ENCODE data around the gene PTGR2. TPM values are rescaled to one million over a fixed set of nuclear protein-coding genes. Genes with fewer than 3 reads are reported as not detected.

The PTGR2 gene
- total and polyA plus RNA-seq, 2 donors (not counting 1 experiment from before 2014, with no cell fraction given) = 1.2 to 4.5 TPM

- Histone ChIP-seq H3K27me3 (replicated peaks in 1 of 4; ENCODE audit: control extremely low read depth in 1 of 4, control insufficient read depth in 3 of 4, insufficient read depth in 4 of 4, low read length in 3 of 4) (no peaks in the 10 kb centered on the region), H3K27ac (ENCODE audit: low read length in 2 of 2) (no peak overlapping the region), H3K4me1 (ENCODE audit: control insufficient read depth in 2 of 2, insufficient read depth in 2 of 2, low read length in 2 of 2) (no peaks in the 10 kb centered on the region), H3K4me3 (ENCODE audit: control extremely low read depth in 1 of 5, extremely low read depth in 1 of 5, insufficient read depth in 1 of 5, low read depth in 2 of 5, low read length in 4 of 5) (no peak overlapping the region), H2AFZ (ENCODE audit: insufficient read depth, low read depth, low read length, poor library complexity, severe bottlenecking) (no peak overlapping the region), H4K20me1 (ENCODE audit: control insufficient read depth, insufficient read depth, low read length, poor library complexity, severe bottlenecking) (no peaks in the 10 kb centered on the region), H3K79me2 (ENCODE audit: control insufficient read depth, insufficient read depth, low read length) (no peaks in the 10 kb centered on the region), H3K36me3 (replicated peaks in 1 of 2; ENCODE audit: control extremely low read depth in 1 of 2, control insufficient read depth in 1 of 2, extremely low read depth in 1 of 2, insufficient read depth in 2 of 2, low read length in 1 of 2) (no peaks in the 10 kb centered on the region), H3K9ac (ENCODE audit: low read length) (no peak overlapping the region), H3K9me3 (ENCODE audit: control extremely low read depth in 1 of 3, control insufficient read depth in 2 of 3, insufficient read depth in 1 of 3, low read length in 2 of 3) (no peaks in the 10 kb centered on the region), H3K4me2 (replicated peaks; ENCODE audit: low read depth, low read length, poor library complexity, severe bottlenecking) (no peak overlapping the region)
- H3K27me3 Mint-ChIP-seq = no peaks in the 10 kb centered on the region
- no peaks in the 10 kb centered on the region for H3K4me1 Mint-ChIP-seq
- no peak overlapping the region for H3K27ac Mint-ChIP-seq
- WGBS (ENCODE audit: insufficient coverage) = 100% methylated on average over 4 of the region's 5 CpGs
- H3K4me3 Mint-ChIP-seq = no peak overlapping the region
- CTCF ChIA-PET = no interaction called here
- TF ChIP-seq EZH2 (IDR thresholded peaks at IDR 0.05; ENCODE audit: borderline replicate concordance, insufficient read depth, low read depth, low read length, poor library complexity, severe bottlenecking) (no peak), CTCF (IDR thresholded peaks at IDR 0.05) (no peak)
- ATAC-seq (ENCODE audit: low read depth) = no peak
- no peak for DNase-seq
- intact Hi-C loops (cut with micrococcal nuclease) = no loop called here
- no peaks in the 10 kb centered on the region for H3K9me3 Mint-ChIP-seq (ENCODE audit: insufficient read depth)
- POLR2A ChIA-PET = no interaction called here
Measured at GRCh38 chr14:73861073-73861472, 9.4 kb downstream of the PTGR2 start.

GRCh38 chr14:73862480-73862879, 10.8 kb downstream of the PTGR2 start:
- Mint-ChIP-seq H3K27ac (no peak overlapping the region), H3K9me3 (ENCODE audit: insufficient read depth) (no peaks in the 10 kb centered on the region), H3K4me1 (no peaks in the 10 kb centered on the region), H3K27me3 (no peaks in the 10 kb centered on the region), H3K4me3 (no peak overlapping the region)
- H3K4me2 ChIP-seq (replicated peaks; ENCODE audit: low read depth, low read length, poor library complexity, severe bottlenecking) = no peak overlapping the region
- H3K4me3 ChIP-seq (ENCODE audit: control extremely low read depth in 1 of 5, extremely low read depth in 1 of 5, insufficient read depth in 1 of 5, low read depth in 2 of 5, low read length in 4 of 5) = no peak overlapping the region
- H4K20me1 ChIP-seq (ENCODE audit: control insufficient read depth, insufficient read depth, low read length, poor library complexity, severe bottlenecking) = no peaks in the 10 kb centered on the region
- ChIA-PET POLR2A (no interaction called here), CTCF (interaction anchor here (1.2 kb wide), 1 partner anchor 20 kb away, joined by 3 read pairs; no protein-coding TSS in a partner anchor)
- 100% methylated on average over 1 of the region's 8 CpGs for WGBS (ENCODE audit: insufficient coverage)
- H3K9ac ChIP-seq (ENCODE audit: low read length) = no peak overlapping the region
- TF ChIP-seq CTCF (IDR thresholded peaks at IDR 0.05) (no peak), EZH2 (IDR thresholded peaks at IDR 0.05; ENCODE audit: borderline replicate concordance, insufficient read depth, low read depth, low read length, poor library complexity, severe bottlenecking) (no peak)
- no peak overlapping the region for H3K27ac ChIP-seq (ENCODE audit: low read length in 2 of 2)
- no peaks in the 10 kb centered on the region for H3K79me2 ChIP-seq (ENCODE audit: control insufficient read depth, insufficient read depth, low read length)
- H2AFZ ChIP-seq (ENCODE audit: insufficient read depth, low read depth, low read length, poor library complexity, severe bottlenecking) = no peak overlapping the region
- H3K9me3 ChIP-seq (ENCODE audit: control extremely low read depth in 1 of 3, control insufficient read depth in 2 of 3, insufficient read depth in 1 of 3, low read length in 2 of 3) = no peaks in the 10 kb centered on the region
- H3K4me1 ChIP-seq (ENCODE audit: control insufficient read depth in 2 of 2, insufficient read depth in 2 of 2, low read length in 2 of 2) = no peaks in the 10 kb centered on the region
- H3K36me3 ChIP-seq (replicated peaks in 1 of 2; ENCODE audit: control extremely low read depth in 1 of 2, control insufficient read depth in 1 of 2, extremely low read depth in 1 of 2, insufficient read depth in 2 of 2, low read length in 1 of 2) = no peaks in the 10 kb centered on the region
- no peak for ATAC-seq (ENCODE audit: low read depth)
- no peak for DNase-seq
- intact Hi-C loops (cut with micrococcal nuclease) = no loop called here
- H3K27me3 ChIP-seq (replicated peaks in 1 of 4; ENCODE audit: control extremely low read depth in 1 of 4, control insufficient read depth in 3 of 4, insufficient read depth in 4 of 4, low read length in 3 of 4) = no peaks in the 10 kb centered on the region
